HUES48 (cell line): ENCODE results near the gene ZNF75A.
A peak's percentile ranks its signal among the peaks of the same experiment; 100 is the strongest.
"Not testable (repeated sequence)": the region's sequence is repeated elsewhere in the genome, so short reads cannot be mapped to it uniquely, and the experiment has no call there.

Experiments used
- H3K27ac ChIP-seq: one replicate; pipeline ENCODE4 v1.7.0; 2013; ENCODE audit warnings: low read depth, low read length, inconsistent platforms
- H3K27me3 ChIP-seq: 2 replicates; pipeline ENCODE4 v1.6.1; 2013; ENCODE audit warnings: mild to moderate bottlenecking, low read length; ENCODE audit not compliant: control insufficient read depth, insufficient read depth
- H3K36me3 ChIP-seq: 2 replicates; pipeline ENCODE4 v1.6.1; 2013; ENCODE audit warnings: low read length; ENCODE audit not compliant: control insufficient read depth, insufficient read depth
- H3K4me1 ChIP-seq: 2 replicates; pipeline ENCODE4 v1.6.1; 2013; ENCODE audit warnings: mild to moderate bottlenecking, low read length; ENCODE audit not compliant: control insufficient read depth, insufficient read depth
- H3K4me3 ChIP-seq: 2 replicates; pipeline ENCODE4 v1.5.1; 2013; ENCODE audit warnings: mild to moderate bottlenecking, low read depth, low read length
- H3K9ac ChIP-seq: 2 replicates; pipeline ENCODE4 v1.6.1; 2013; ENCODE audit warnings: mild to moderate bottlenecking, low read depth, low read length, moderate library complexity
- H3K9me3 ChIP-seq: 2 replicates; pipeline ENCODE4 v1.6.1; 2013; ENCODE audit warnings: low read length; ENCODE audit not compliant: control insufficient read depth, insufficient read depth

ZNF75A gene

DNA sequence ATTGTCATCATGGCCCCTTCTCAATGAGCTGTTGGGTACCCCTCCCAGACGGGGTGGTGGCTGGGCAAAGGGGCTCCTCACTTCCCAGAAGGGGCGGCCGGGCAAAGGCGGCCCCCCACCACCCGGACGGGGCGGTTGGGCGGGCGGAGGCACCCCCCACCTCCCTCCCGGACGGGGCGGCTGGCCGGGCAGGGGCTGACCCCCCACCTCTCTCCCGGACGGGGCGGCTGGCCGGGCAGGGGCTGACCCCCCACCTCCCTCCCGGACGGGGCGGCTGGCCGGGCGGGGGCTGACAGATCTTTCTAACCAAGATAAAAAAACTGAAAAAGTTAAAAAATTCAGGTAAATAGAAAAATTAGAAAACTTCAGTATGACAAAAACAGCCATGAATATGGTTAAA lies 34.0 kb upstream of the ZNF75A start:
- not testable (repeated sequence) for H3K27me3 ChIP-seq, H3K4me1 ChIP-seq, H3K36me3 ChIP-seq, H3K27ac ChIP-seq, H3K9ac ChIP-seq, H3K4me3 ChIP-seq, H3K9me3 ChIP-seq

DNA sequence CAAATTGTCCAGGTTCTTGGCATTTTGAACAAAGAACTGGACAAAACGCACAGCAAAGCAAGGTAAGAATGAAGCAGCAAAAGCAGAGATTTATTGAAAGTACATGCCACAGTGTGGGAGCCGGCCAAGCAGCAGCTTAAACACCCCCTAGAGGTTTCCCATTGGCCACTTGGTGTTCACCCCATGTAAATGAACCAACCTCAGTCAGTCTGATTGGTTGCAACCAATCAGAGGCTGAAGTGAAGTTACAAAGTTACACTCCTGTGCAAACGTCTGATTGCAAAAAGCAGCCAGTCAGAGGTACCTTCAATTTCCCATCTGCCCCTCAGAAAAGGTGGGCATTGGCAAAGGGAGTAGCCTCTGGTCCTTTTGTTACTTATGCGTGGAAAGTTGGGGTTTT lies 30.8 kb upstream of the ZNF75A start:
- no peak overlapping the region for H3K4me3 ChIP-seq
- H3K4me1 ChIP-seq: no peaks in the 10 kb centered on the region
- no peaks in the 10 kb centered on the region for H3K36me3 ChIP-seq
- H3K9me3 ChIP-seq: no peaks in the 10 kb centered on the region
- H3K27me3 ChIP-seq: peaks cover 4% of the 10 kb centered on the region; the same call in 1 of the 2 replicates
- no peak overlapping the region for H3K9ac ChIP-seq
- no peak overlapping the region for H3K27ac ChIP-seq

DNA sequence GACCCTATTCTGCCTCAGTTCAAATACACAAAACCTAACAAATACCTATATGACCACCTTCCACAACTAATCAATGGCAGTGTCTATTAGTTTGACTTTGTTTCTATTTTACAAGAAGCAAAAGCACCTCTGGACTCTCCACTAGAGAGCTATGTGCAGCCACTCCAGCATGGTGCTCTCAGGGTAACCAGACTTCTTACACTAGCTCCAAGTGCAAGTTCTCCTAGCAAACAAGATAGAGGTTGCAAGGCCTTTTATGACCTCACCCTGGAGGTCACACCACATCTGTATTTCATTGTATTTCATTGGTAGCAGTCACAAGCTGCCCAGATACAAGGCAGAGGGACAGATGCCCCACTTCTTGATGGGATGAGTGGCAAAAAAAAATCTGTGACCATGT lies 30.4 kb upstream of the ZNF75A start:
- Histone ChIP-seq H3K36me3 (no peaks in the 10 kb centered on the region), H3K4me1 (no peaks in the 10 kb centered on the region), H3K9ac (no peak overlapping the region), H3K27me3 (peaks cover 4% of the 10 kb centered on the region; the same call in 1 of the 2 replicates), H3K4me3 (no peak overlapping the region), H3K9me3 (no peaks in the 10 kb centered on the region), H3K27ac (no peak overlapping the region)

DNA sequence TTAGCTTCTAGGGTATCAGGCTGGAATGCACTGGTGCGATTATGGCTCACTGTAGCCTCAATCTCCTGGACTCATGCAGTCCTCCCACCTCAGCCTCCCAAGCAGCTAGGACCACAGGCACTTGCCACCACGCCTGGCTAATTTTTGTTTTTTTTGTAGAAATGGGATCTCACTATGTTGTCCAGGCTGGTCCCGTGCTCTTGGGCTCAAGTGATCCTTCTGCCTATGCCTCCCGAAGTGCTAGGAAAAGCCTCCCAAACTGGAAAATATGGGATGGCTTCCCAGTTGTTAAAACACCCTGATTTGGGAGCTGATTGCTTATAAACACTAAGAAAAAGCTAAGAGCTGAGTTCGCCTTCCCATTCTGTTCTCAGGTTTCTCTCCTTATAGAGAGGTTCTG lies 28.6 kb upstream of the ZNF75A start:
- Histone ChIP-seq H3K9ac (no peak overlapping the region), H3K27me3 (peaks cover 4% of the 10 kb centered on the region; the same call in 1 of the 2 replicates), H3K9me3 (no peaks in the 10 kb centered on the region), H3K36me3 (no peaks in the 10 kb centered on the region), H3K27ac (no peak overlapping the region), H3K4me1 (no peaks in the 10 kb centered on the region), H3K4me3 (no peak overlapping the region)

DNA sequence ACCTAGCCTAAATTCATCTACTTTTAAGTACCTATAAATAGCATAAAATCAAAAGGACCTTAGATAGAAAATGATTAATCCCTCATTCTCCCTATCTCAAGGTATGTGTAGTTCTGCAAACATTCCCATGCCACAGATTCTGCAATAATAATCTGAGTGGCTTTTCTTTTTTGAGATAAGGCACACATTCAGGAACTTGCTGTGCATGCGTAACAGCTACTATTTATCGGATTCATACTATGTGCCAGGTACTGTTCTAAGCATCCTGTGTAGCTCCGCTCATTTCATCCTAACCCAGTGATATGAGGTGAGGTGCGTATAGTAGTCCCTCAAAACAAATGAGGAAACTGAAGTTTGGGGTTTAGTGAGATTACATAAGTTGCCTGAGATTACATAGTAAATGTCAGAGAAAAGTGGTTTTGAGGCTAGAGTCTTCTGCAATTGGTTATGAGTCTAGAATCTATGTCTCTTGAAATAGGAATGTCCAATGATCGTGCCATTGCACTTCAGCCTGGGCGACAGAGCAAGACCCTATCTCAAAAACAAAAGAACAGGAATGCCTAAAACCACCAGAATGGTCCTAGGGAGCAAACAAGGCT lies 24.0 kb upstream of the ZNF75A start:
- H3K27ac ChIP-seq: no peak overlapping the region
- H3K4me1 ChIP-seq: peaks cover 15% of the 10 kb centered on the region
- no peak overlapping the region for H3K9ac ChIP-seq
- peaks cover 4% of the 10 kb centered on the region; the same call in 1 of the 2 replicates for H3K27me3 ChIP-seq
- peaks cover 7% of the 10 kb centered on the region; the same call in 1 of the 2 replicates for H3K9me3 ChIP-seq
- H3K4me3 ChIP-seq: no peak overlapping the region
- H3K36me3 ChIP-seq: peaks cover 9% of the 10 kb centered on the region

DNA sequence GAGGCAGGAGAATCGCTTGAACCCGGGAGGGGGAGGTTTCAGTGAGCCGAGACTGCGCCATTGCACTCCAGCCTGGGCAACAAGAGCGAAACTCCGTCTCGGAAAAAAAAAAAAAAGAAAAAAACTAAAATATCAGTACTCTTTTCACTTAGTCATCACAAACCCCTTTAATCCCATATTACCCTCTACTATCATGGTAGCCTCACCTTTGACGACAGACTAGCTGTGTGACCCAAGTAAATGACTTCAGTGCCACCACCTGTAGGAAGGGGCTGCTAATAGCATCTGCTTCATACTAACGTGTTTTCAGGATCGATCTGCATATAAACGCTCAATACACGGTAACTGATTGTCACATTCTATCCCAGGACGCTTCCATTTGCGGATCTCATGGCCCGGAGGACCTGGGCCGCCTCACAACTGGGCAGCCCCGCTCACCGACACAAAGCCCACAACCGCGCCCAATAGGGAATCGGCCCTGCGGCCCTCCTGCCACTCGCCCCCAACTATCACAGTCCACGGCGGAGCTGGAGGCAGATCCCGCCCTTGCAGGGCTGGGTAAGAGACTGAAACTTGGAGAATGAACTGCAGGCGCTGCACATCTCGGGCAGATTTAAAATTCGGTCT lies 23.1 kb upstream of the ZNF75A start:
- H3K36me3 ChIP-seq: peaks cover 17% of the 10 kb centered on the region
- peak overlapping the region; percentile 93 for H3K9ac ChIP-seq
- H3K27ac ChIP-seq: peak overlapping the region; percentile 100
- peak overlapping the region; percentile 81 for H3K4me3 ChIP-seq
- H3K27me3 ChIP-seq: peaks cover 4% of the 10 kb centered on the region; the same call in 1 of the 2 replicates
- peaks cover 13% of the 10 kb centered on the region; the same call in 1 of the 2 replicates for H3K9me3 ChIP-seq
- peaks cover 15% of the 10 kb centered on the region for H3K4me1 ChIP-seq

DNA sequence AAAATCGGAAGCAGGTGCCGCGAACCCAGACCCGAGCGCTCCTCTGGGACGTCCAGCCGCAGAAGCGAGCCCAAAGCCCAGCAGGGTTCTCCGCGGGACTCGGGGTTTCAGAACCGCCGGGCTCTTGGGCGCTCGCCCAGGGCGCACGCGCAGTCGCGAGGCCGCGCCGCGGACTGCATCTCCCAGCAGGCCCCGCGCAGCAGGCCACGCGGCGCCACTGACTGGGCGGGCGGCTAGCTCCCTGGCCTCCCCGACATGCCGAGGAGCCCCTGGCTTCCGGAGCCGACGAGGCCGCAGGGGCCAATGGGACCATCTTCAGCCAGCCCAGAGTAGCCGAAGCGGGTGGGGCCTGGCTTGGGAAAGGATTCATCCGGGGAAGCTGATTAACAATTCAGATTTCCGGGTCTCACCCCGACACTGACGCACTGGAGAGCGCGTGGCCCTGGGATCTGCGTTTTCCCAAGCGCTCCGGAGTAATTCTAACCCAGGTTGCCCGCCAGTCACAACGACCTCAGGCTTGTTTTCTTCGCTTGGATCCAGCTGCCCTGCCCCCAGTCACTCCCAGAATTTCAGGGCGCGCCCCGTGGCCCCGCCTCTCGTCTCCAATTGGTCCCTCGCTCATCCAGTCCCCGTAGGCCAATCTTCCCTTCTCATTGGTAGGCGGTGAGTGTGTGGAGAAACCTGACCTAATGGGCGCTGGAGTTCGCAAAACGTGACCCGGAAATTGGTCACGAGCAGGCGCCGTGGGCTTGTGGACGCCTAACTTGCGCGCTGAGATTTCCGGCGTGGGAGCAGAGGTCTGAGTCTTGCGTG lies 22.4 kb upstream of the ZNF75A start, which contains the start of gene ZNF263:
Gene ZNF263 (plus strand): TSS at position 762 of the 813 bp plus-strand sequence. CDS start 328 bp downstream, outside the sequence.
- H3K9me3 ChIP-seq: peaks cover 17% of the 10 kb centered on the region
- H3K9ac ChIP-seq: peak within 1 kb of the TSS; percentile 93
- H3K36me3 ChIP-seq: peaks cover 20% of the 10 kb centered on the region
- H3K27ac ChIP-seq: peak within 1 kb of the TSS; percentile 100
- H3K4me1 ChIP-seq: peaks cover 15% of the 10 kb centered on the region
- H3K27me3 ChIP-seq: peaks cover 4% of the 10 kb centered on the region; the same call in 1 of the 2 replicates
- peak within 1 kb of the TSS; percentile 81 for H3K4me3 ChIP-seq

DNA sequence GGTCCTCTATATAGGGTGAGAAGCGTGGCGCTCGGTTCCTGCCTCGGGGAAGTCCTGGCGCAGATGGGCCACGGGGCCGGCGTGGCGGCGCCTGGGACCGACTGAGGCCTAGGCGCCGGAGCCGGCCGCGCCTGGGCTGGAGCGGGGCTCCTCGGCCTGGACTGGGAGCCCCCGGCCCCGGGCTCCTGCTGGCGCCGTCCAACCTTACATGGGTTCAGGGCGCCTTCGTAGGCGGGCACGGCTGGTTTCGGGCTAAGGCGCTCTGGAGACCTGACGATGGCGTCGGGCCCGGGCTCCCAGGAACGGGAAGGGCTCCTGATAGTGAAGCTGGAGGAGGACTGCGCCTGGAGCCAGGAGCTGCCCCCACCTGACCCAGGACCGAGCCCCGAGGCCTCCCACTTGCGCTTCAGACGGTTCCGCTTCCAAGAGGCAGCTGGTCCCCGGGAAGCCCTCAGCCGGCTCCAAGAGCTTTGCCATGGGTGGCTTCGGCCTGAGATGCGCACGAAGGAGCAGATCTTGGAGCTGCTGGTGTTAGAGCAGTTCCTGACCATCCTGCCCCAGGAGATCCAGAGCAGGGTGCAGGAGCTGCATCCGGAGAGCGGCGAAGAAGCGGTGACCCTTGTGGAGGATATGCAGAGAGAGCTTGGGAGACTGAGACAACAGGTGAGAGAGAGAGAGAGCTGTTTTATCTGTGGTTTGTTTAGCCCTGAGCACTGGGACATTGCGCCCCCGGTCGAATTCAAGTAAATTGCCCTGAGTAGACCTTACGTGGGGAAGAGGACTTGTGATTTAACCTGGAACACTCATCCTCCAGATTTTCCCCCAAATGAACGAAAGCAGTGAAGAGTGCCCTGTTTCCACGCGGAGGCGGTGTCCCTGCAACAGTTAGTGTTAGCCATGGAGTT lies 21.5 kb upstream of the ZNF75A start:
- Histone ChIP-seq H3K27me3 (no peaks in the 10 kb centered on the region), H3K9ac (peak overlapping the region; percentile 93), H3K36me3 (peaks cover 27% of the 10 kb centered on the region), H3K4me3 (peak overlapping the region; percentile 81), H3K27ac (peak overlapping the region; percentile 100), H3K9me3 (peaks cover 24% of the 10 kb centered on the region), H3K4me1 (peaks cover 15% of the 10 kb centered on the region)

DNA sequence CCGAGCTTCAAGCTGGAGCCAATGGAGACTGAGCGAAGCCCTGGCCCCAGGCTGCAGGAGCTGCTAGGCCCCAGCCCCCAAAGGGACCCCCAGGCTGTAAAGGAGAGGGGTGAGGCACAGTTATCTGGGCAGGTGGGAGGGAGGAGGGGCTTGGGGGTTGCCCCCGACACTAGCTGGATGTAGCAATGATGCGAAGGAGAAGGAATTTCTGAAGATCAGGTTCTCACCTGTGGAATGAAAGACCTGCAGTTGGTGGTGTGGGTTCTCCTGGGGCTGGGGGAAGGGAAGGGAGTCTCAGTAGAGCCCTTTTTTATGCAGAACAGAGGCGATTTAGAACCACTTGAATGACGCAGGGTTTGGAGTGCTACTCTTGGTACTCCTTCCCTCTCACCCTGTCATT lies 20.2 kb upstream of the ZNF75A start:
- no peak overlapping the region for H3K9ac ChIP-seq
- H3K27me3 ChIP-seq: no peaks in the 10 kb centered on the region
- H3K4me3 ChIP-seq: peak overlapping the region; percentile 81

DNA sequence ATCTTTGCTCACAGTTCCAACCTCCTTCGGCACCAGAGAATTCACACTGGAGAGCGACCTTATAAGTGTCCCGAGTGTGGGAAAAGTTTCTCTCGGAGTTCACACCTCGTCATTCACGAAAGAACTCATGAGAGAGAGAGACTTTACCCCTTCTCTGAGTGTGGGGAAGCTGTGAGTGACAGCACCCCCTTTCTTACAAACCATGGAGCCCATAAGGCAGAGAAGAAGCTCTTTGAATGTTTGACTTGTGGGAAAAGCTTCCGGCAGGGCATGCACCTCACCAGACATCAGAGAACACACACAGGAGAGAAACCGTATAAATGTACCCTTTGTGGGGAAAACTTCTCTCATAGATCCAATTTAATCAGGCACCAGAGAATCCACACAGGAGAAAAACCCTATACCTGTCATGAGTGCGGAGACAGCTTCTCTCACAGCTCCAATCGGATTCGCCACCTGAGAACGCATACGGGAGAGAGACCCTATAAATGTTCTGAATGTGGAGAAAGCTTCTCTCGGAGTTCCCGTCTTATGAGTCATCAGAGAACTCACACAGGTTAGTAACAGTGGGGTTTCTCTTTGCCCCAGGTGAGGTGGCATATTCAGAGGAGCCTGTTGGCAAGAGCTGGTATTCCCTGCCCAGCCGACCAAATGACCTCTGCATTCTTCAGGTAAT lies 15.2 kb upstream of the ZNF75A start:
- Histone ChIP-seq H3K4me1 (peaks cover 3% of the 10 kb centered on the region), H3K27ac (no peak overlapping the region), H3K9me3 (peaks cover 61% of the 10 kb centered on the region), H3K4me3 (no peak overlapping the region; the same call in 1 of the 2 replicates), H3K36me3 (peaks cover 73% of the 10 kb centered on the region), H3K27me3 (no peaks in the 10 kb centered on the region), H3K9ac (no peak overlapping the region)

More for the DNA sequence above, 20.2 kb upstream of the ZNF75A start:
- Histone ChIP-seq H3K36me3 (peaks cover 41% of the 10 kb centered on the region), H3K9me3 (peaks cover 38% of the 10 kb centered on the region), H3K27ac (peak overlapping the region; percentile 60), H3K4me1 (peaks cover 15% of the 10 kb centered on the region)
